ENCODE results near the gene TMEM132A. TPM values are rescaled to one million over a fixed set of nuclear protein-coding genes. Genes with fewer than 3 reads are reported as not detected.
A peak's percentile ranks its signal among the peaks of the same experiment; 100 is the strongest.

Gene TMEM132A
- total and polyA plus RNA-seq, 2 of the 13 experiments (the other 11 are each of a cell fraction or from before 2014, with no cell fraction given) = 11.1 to 32.9 TPM

DNA sequence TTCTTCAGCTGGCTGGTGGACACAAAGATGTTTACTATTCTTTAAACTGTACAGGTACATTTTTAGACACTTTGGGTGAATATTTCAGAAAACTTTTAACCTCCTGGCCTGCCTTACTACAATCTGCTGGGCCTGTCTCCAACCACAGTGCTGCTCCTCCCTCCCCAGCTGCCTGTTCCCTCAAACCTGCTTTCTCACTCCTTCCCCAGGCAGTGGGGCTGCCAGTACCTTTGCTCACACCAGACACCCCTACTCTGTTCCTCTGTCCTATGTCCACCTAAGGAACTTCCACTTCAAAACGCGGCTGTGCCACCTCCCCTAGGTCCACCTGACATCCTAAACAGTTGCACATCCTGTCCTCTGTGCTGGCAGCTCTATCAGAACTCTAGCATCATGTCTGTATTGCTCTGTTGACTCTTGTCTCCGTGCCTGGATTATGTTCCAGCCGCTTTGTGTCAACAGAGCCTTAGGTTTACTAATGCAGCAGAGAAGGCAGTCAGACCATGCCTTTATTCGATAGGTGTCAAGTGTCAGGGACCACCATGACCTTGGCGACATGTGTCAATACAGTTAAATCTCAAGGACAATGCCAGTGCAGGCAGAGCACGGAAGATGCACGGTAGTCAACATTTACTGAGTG lies 43.5 kb upstream of the TMEM132A start (continued):
- TF ChIP-seq NFKB2 (CRISPR knock-in tag; IDR thresholded peaks at IDR 0.05; ENCODE audit: borderline replicate concordance) = 0 out of 2 replicates have a peak, but pooled peaks have one; percentile 29
- no peak for TF ChIP-seq SNRNP70 (IDR thresholded peaks at IDR 0.05; ENCODE audit: low read depth, low read length)
- TF ChIP-seq PHF21A (CRISPR knock-in tag; IDR thresholded peaks at IDR 0.05) = peak; percentile 92
- TF ChIP-seq ZNF567 (CRISPR knock-in tag; IDR thresholded peaks at IDR 0.05; ENCODE audit: borderline replicate concordance) = peak; percentile 73
- TF ChIP-seq, protein P1, sequence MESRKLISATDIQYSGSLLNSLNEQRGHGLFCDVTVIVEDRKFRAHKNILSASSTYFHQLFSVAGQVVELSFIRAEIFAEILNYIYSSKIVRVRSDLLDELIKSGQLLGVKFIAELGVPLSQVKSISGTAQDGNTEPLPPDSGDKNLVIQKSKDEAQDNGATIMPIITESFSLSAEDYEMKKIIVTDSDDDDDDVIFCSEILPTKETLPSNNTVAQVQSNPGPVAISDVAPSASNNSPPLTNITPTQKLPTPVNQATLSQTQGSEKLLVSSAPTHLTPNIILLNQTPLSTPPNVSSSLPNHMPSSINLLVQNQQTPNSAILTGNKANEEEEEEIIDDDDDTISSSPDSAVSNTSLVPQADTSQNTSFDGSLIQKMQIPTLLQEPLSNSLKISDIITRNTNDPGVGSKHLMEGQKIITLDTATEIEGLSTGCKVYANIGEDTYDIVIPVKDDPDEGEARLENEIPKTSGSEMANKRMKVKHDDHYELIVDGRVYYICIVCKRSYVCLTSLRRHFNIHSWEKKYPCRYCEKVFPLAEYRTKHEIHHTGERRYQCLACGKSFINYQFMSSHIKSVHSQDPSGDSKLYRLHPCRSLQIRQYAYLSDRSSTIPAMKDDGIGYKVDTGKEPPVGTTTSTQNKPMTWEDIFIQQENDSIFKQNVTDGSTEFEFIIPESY (CRISPR knock-in tag; IDR thresholded peaks at IDR 0.05) = peak; percentile 70
- TF ChIP-seq PITX1 (CRISPR knock-in tag; IDR thresholded peaks at IDR 0.05) = peak; percentile 100
- TF ChIP-seq TEAD3 (CRISPR knock-in tag; optimal IDR thresholded peaks at IDR 0.05; ENCODE audit: borderline replicate concordance) = peak; percentile 92
- TF ChIP-seq SP5 (CRISPR knock-in tag; IDR thresholded peaks at IDR 0.05; ENCODE audit: borderline replicate concordance, low read depth) = peak; percentile 87
- peak; percentile 100 for TF ChIP-seq GATAD2A (CRISPR knock-in tag; IDR thresholded peaks at IDR 0.05)
- TF ChIP-seq RORA (CRISPR knock-in tag; IDR thresholded peaks at IDR 0.05) = no peak
- peak; percentile 98 for TF ChIP-seq NR2F6 (IDR thresholded peaks at IDR 0.05)
- TF ChIP-seq NR2F6 (CRISPR knock-in tag; IDR thresholded peaks at IDR 0.05) = peak; percentile 98
- no peak for TF ChIP-seq ZNF75D (CRISPR knock-in tag; IDR thresholded peaks at IDR 0.05; ENCODE audit: borderline replicate concordance)
- TF ChIP-seq, protein P2, sequence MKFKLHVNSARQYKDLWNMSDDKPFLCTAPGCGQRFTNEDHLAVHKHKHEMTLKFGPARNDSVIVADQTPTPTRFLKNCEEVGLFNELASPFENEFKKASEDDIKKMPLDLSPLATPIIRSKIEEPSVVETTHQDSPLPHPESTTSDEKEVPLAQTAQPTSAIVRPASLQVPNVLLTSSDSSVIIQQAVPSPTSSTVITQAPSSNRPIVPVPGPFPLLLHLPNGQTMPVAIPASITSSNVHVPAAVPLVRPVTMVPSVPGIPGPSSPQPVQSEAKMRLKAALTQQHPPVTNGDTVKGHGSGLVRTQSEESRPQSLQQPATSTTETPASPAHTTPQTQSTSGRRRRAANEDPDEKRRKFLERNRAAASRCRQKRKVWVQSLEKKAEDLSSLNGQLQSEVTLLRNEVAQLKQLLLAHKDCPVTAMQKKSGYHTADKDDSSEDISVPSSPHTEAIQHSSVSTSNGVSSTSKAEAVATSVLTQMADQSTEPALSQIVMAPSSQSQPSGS (CRISPR knock-in tag; IDR thresholded peaks at IDR 0.05) = peak; percentile 86; the same call in 1 of the 2 replicates
- TF ChIP-seq HNRNPLL (IDR thresholded peaks at IDR 0.05; ENCODE audit: low read depth, low read length, poor library complexity, severe bottlenecking) = no peak
- TF ChIP-seq PTBP1 (IDR thresholded peaks at IDR 0.05; ENCODE audit: low read depth, low read length, poor library complexity, severe bottlenecking) = no peak
- TF ChIP-seq, protein P3, sequence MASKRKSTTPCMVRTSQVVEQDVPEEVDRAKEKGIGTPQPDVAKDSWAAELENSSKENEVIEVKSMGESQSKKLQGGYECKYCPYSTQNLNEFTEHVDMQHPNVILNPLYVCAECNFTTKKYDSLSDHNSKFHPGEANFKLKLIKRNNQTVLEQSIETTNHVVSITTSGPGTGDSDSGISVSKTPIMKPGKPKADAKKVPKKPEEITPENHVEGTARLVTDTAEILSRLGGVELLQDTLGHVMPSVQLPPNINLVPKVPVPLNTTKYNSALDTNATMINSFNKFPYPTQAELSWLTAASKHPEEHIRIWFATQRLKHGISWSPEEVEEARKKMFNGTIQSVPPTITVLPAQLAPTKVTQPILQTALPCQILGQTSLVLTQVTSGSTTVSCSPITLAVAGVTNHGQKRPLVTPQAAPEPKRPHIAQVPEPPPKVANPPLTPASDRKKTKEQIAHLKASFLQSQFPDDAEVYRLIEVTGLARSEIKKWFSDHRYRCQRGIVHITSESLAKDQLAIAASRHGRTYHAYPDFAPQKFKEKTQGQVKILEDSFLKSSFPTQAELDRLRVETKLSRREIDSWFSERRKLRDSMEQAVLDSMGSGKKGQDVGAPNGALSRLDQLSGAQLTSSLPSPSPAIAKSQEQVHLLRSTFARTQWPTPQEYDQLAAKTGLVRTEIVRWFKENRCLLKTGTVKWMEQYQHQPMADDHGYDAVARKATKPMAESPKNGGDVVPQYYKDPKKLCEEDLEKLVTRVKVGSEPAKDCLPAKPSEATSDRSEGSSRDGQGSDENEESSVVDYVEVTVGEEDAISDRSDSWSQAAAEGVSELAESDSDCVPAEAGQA (IDR thresholded peaks at IDR 0.05; ENCODE audit: low read depth) = no peak
- TF ChIP-seq, protein P3 (CRISPR knock-in tag; IDR thresholded peaks at IDR 0.05; ENCODE audit: borderline replicate concordance) = no peak
- TF ChIP-seq ATRX (CRISPR knock-in tag; IDR thresholded peaks at IDR 0.05; ENCODE audit: borderline replicate concordance) = no peak
- peak; percentile 74; the same call in 1 of the 2 replicates for TF ChIP-seq CBFB (CRISPR knock-in tag; IDR thresholded peaks at IDR 0.05)
- TF ChIP-seq GPN1 (CRISPR knock-in tag; IDR thresholded peaks at IDR 0.05; ENCODE audit: borderline replicate concordance) = no peak
- TF ChIP-seq ISX (CRISPR knock-in tag; conservative IDR thresholded peaks at IDR 0.05) = no peak
- peak; percentile 91 for TF ChIP-seq HMG20B (CRISPR knock-in tag; conservative IDR thresholded peaks at IDR 0.05)
